Subcutaneous adipose tissue (tissue), 4 donors: ENCODE measurements around the gene LHFPL2. TPM values are rescaled to one million over a fixed set of nuclear protein-coding genes. Genes with fewer than 3 reads are reported as not detected.

Experiments
- CTCF ChIP-seq: fragments of 450-650 bp; IDR thresholded peaks from one replicate; pipeline ENCODE4 v1.5.1; 2016; ENCODE audit warnings: low read depth, mild to moderate bottlenecking, control low read depth, antibody characterized with exemption, moderate library complexity
- total RNA-seq, 4 donors: library from RNA; depleted of rRNA; stranded (reverse); fragments of >200 nt; gene quantifications; one replicate each; pipeline ENCODE4 v1.1.0, GENCODE V29; 2016

Gene LHFPL2
- total RNA-seq, 4 donors from 2014 or later: 18.5 to 104 (median 30.0) TPM

GRCh38 chr5:78659714-78660113 is 11.1 kb upstream of the LHFPL2 start:
- TF ChIP-seq CTCF: no peak

DNA sequence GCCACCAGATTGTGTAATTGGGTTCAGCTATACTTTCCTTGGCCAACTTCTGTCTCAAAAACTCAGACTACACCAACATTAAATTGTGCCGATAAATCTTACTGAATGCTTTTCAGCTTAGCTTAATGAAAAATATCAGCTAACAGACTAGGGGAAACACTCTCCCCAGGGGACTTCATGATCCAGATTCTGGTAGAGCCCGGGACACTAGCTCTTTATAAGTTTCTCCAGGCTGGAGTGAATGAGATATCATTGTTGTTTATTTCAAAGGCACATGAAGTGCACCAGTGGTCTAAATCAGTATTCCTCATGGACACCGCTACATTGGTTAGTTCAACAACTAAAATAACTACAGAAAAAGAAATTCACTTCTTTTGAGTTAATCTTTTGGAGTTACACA is 10.5 kb upstream of the LHFPL2 start:
- TF ChIP-seq CTCF: no peak

DNA sequence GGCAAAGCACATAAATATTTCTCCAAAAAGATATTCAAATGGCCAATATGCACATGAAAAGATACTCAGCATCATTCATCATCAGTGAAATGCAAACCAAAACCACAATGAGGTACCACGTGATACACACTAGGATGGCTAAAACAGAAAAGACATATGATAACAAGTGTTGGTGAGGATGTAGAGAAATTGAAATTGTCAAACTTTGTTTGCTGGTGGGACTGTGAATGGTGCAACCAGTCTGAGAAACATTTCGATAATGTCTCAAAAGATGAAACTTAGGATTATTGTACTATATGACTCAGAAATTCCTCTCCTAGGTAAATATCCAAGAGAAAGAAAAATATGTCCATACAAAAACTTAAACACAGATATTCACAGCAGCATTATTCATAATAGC is 8.6 kb upstream of the LHFPL2 start:
- no peak for TF ChIP-seq CTCF

DNA sequence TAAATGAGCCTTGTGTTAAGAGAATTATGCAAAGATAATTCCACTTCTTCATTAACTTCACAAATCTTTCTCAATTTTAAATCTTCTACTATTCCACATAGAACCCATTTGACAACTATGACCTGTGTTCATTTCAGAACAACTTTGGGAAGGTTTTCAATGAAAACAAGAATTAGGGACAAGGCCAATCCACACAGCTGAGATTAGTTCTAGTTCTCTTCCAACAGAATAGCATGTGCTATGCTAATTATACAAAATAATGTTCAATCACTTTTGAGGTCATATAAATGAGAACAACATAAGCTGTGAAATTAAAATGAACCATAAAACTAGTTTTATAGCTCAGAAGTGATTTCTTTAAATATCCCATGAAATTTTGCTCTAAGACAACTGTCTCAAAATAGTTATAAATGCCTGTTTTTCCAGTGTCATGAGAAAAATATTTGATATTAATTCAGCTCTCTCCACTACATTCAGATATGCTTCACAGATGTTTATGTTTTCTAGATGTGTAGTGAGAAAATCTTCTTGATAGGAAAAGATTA is 7.2 kb upstream of the LHFPL2 start:
- no peak for TF ChIP-seq CTCF

DNA sequence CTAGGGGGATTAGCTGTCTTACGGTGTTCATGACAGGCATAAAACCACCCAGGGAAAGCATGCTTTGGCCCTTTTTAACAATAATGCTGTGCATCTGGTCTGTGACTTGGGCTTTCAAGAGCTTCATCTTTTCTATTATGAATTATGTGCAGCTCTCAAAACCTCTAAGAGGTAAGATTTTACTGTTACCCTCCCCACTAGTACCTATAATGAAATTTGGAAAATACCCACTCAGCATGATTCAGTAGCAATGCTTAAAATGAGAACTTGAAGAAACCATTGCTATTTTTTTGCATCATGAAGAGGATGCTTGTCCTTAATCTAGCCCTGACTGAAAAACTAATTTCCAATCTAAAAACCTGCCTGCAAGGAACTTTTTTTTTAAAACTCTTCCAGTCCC is 5.8 kb upstream of the LHFPL2 start:
- no peak for TF ChIP-seq CTCF

GRCh38 chr5:78653681-78654366 is 5.3 kb upstream of the LHFPL2 start:
- no peak for TF ChIP-seq CTCF

DNA sequence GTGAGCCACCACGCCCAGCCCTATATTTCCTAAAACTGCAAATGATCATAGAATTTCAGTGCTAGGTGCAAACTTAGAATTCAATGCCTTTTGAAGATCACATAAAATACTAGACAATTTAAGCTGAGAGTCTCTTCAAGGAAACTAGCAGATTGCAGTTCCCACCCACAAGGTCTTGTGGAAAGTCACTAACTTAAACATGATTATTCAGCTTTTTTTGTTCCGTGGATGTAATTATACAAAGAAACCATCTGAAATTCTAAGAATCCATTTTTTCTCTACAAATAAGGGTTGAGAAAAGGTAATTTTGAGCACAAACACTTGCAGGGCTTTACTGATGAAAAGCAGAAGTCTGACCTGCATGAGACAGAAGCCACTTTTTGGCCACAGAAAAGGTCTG is 4.5 kb upstream of the LHFPL2 start:
- no peak for TF ChIP-seq CTCF
